Measurements from ENCODE around the gene PCID2.

DNA sequence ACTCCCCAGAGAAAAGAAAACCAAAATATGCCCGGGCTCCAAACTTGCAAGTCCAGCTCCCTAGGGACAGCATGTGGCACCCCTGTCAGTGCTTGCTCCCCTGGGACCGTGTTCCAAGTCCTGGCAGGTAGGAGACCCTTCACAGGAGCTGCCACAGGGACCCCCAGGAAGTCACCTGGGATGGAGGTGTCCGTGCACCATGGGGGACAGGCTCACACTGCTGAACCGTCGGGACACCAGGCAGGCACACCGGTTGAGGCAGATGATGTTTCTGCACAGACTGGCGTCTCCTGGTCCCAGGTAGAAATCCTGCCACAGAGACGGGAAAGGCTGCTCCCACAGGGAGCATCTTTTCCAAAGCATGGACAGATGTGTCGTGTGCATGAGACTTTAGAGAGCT, 61.7 kb downstream of the PCID2 start:
- TF ChIP-seq CTCF (IDR thresholded peaks at IDR 0.05; ENCODE audit: low read length) (no peak), EZH2 (optimal IDR thresholded peaks at IDR 0.05; ENCODE audit: low read depth, low read length) (no peak), EZH2phosphoT487 (IDR thresholded peaks at IDR 0.05; ENCODE audit: low read length) (no peak)

Data from MM.1S (cell line).